GM12891 (cell line): Measurements from ENCODE around the gene SCAP.
A peak's percentile ranks its signal among the peaks of the same experiment; 100 is the strongest.
"Not testable (repeated sequence)": the region's sequence is repeated elsewhere in the genome, so short reads cannot be mapped to it uniquely, and the experiment has no call there.

Source experiments
- DNase-seq: peaks from one replicate; pipeline ENCODE4 v3.0.0; 2011; ENCODE audit warnings: low spot score; ENCODE audit not compliant: insufficient read length
- FAIRE-seq: peaks from 2 replicates; lab custom pipeline; 2011; peaks lifted over from hg19 to GRCh38; lab: Jason Lieb, UNC
- PAX5 ChIP-seq: IDR thresholded peaks from 2 replicates; pipeline ENCODE4 v1.6.1; 2011; ENCODE audit warnings: low read length, moderate library complexity, mild to moderate bottlenecking; ENCODE audit not compliant: insufficient read depth, severe bottlenecking
- POLR2A ChIP-seq: IDR thresholded peaks from 2 replicates; pipeline ENCODE4 v1.6.1; 2011; ENCODE audit warnings: low read depth, low read length, control low read depth
- POLR2AphosphoS5 ChIP-seq: IDR thresholded peaks from 2 replicates; pipeline ENCODE4 v1.6.1; 2011; ENCODE audit warnings: low read depth, low read length, control low read depth
- POU2F2 ChIP-seq: IDR thresholded peaks from 2 replicates; pipeline ENCODE4 v1.6.1; 2011; ENCODE audit warnings: low read depth, mild to moderate bottlenecking, control low read depth, low read length, moderate library complexity
- SPI1 ChIP-seq: IDR thresholded peaks from 2 replicates; pipeline ENCODE4 v1.6.1; 2011; ENCODE audit warnings: low read depth, low read length, control low read depth
- TAF1 ChIP-seq: IDR thresholded peaks from 2 replicates; pipeline ENCODE4 v1.6.1; 2011; ENCODE audit warnings: low read depth, low read length, control low read depth

The SCAP gene

GRCh38 chr3:47370887-47371697 lies 104.6 kb downstream of the SCAP start:
- no peak for TF ChIP-seq TAF1
- FAIRE-seq, result peak; percentile 85
- DNase-seq, result peak; percentile 59

- not testable (repeated sequence) for DNase-seq, FAIRE-seq
Observed at GRCh38 chr3:47370020-47370419, 105.7 kb downstream of the SCAP start.

- no peak for DNase-seq
- TF ChIP-seq POU2F2 (no peak), PAX5 (no peak), POLR2AphosphoS5 (no peak), TAF1 (no peak), SPI1 (no peak), POLR2A (no peak)
- FAIRE-seq, result no peak
Observed at GRCh38 chr3:47367631-47368030, 108.1 kb downstream of the SCAP start.

DNA sequence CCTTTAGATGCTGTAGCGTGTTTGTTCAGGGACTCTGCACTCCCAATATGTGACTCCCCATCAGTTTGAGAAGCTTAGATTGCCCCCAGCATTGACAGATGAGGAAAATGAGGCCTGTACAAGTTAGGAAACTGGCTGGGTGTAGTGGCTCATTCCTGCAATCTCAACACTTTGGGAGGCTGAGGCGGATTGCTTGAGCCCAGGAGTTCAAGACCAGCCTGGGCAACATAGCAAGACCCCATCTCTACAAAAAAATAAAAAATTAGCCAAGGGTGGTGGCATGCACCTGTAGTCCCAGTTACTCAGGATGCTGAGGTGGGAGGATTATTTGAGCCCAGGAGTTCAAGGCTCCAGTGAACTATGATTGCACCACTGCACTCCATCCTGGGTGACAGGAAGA lies 108.9 kb downstream of the SCAP start:
- DNase-seq (no peak), FAIRE-seq (no peak)
- TF ChIP-seq TAF1 (no peak), POLR2AphosphoS5 (no peak)

DNA sequence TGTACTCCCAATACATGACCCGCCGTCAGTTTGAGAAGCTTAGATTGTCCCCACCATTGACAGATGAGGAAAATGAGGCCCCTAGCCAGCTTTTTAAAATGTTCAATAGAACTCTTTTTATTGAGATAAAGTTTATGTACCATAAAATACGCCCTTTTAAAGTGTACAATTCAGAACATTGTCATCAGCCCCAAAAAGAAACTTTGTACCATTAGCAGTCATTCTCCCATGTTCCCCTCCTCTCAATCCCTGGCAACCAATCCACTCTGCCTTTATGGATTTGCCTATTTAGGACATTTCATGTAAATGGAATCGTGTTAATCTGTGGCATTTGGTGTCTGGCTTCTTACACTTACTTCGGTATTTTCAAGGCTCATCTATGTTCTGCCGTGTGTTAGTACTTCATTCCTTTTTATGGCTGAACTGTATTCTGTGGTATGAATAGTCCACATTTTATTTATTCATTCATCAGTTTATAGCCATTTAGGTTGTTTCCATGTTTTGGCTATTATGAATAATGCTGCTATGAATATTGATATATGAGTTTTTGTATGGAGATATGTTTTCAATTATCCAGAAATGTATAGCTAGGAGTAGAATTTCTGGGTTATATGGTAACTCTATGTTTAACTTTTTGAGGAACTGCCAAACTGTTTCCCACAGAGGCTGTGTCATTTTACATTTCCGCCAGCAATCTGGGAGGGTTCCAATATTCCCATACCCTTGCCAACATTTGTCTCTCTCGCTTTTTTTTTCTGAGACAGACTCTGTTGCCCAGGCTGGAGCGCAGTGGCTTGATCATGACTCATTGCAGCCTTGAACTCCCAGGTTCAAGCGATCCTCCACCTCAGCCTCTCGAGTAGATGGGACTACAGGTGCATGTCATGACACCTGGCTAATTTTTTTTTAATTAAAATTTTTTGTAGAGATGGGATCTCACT lies 110.3 kb downstream of the SCAP start:
- DNase-seq (no peak), FAIRE-seq (no peak)
- TF ChIP-seq POU2F2 (no peak), TAF1 (no peak), PAX5 (no peak), POLR2A (no peak), SPI1 (no peak)
